HG03520 (cell line): ENCODE results near the gene PRSS50.
"Not testable (repeated sequence)": the region's sequence is repeated elsewhere in the genome, so short reads cannot be mapped to it uniquely, and the experiment has no call there.

Experiments used
- ATAC-seq: cut with Tn5 transposase; IDR thresholded peaks from one replicate; pipeline ENCODE4 v1.9.1; 2021; ENCODE audit warnings: mild to moderate bottlenecking, moderate library complexity; ENCODE audit not compliant: unreplicated experiment

Gene PRSS50

GRCh38 chr3:46709721-46710120, 7.9 kb downstream of the PRSS50 start:
- ATAC-seq, result no peak

GRCh38 chr3:46709157-46709654, 8.5 kb downstream of the PRSS50 start:
- ATAC-seq, result no peak

GRCh38 chr3:46708401-46709156, 9.1 kb downstream of the PRSS50 start:
- no peak for ATAC-seq

GRCh38 chr3:46707601-46708011, 10.1 kb downstream of the PRSS50 start:
- ATAC-seq, result no peak

- no peak for ATAC-seq
These were observed 10.7 kb downstream of the PRSS50 start for GRCh38 chr3:46706771-46707582.

GRCh38 chr3:46705751-46706552, 11.7 kb downstream of the PRSS50 start:
- ATAC-seq, result no peak

- no peak for ATAC-seq
These were observed 12.6 kb downstream of the PRSS50 start for GRCh38 chr3:46705022-46705530.

GRCh38 chr3:46704346-46704745, 13.3 kb downstream of the PRSS50 start:
- not testable (repeated sequence) for ATAC-seq

- no peak for ATAC-seq
These were observed 14.6 kb downstream of the PRSS50 start for GRCh38 chr3:46703013-46703520.

- ATAC-seq, result no peak
These were observed 15.2 kb downstream of the PRSS50 start for GRCh38 chr3:46702246-46703012.

GRCh38 chr3:46701181-46701939, 16.3 kb downstream of the PRSS50 start, which contains the start of gene TMIE:
Gene TMIE (plus strand): TSS chr3:46701392. CDS start chr3:46701488, 96 bp downstream.
- no peak for ATAC-seq

- no peak for ATAC-seq
These were observed 16.9 kb downstream of the PRSS50 start for GRCh38 chr3:46700772-46701171.

GRCh38 chr3:46699676-46700523, 17.8 kb downstream of the PRSS50 start:
- ATAC-seq, result no peak

GRCh38 chr3:46695962-46696894, 21.4 kb downstream of the PRSS50 start:
- ATAC-seq, result no peak

- no peak for ATAC-seq
These were observed 22.3 kb downstream of the PRSS50 start for GRCh38 chr3:46695177-46695961.

- ATAC-seq, result no peak
These were observed 23.1 kb downstream of the PRSS50 start for GRCh38 chr3:46694520-46694919.
